ENCODE data around the gene F13A1. TPM values are rescaled to one million over a fixed set of nuclear protein-coding genes. Genes with fewer than 3 reads are reported as not detected.
"Not testable (repeated sequence)": the region's sequence is repeated elsewhere in the genome, so short reads cannot be mapped to it uniquely, and the experiment has no call there.

Gene F13A1
- total RNA-seq, 1 donor from 2014 or later = 50.9 TPM

- intact Hi-C loops (cut with DNase I) = no loop called here
- DNase-seq (ENCODE audit: low spot score) = no peak
Observed at GRCh38 chr6:6323352-6323751, 2.9 kb upstream of the F13A1 start.

- no peak for DNase-seq (ENCODE audit: low spot score)
- intact Hi-C loops (cut with DNase I) = no loop called here
Observed at GRCh38 chr6:6320901-6321300, 439 bp upstream of the F13A1 start.

- intact Hi-C loops (cut with DNase I) = no loop called here
- no peak for DNase-seq (ENCODE audit: low spot score)
Observed at GRCh38 chr6:6317825-6318733, 2.4 kb downstream of the F13A1 start.

GRCh38 chr6:6317386-6317785 is 3.1 kb downstream of the F13A1 start:
- intact Hi-C loops (cut with DNase I) = no loop called here
- DNase-seq (ENCODE audit: low spot score) = no peak

GRCh38 chr6:6315660-6316059 is 4.8 kb downstream of the F13A1 start:
- no peak for DNase-seq (ENCODE audit: low spot score)
- intact Hi-C loops (cut with DNase I) = no loop called here

GRCh38 chr6:6314596-6314995 is 5.9 kb downstream of the F13A1 start:
- intact Hi-C loops (cut with DNase I) = no loop called here
- no peak for DNase-seq (ENCODE audit: low spot score)

GRCh38 chr6:6312901-6313441 is 7.5 kb downstream of the F13A1 start:
- no peak for DNase-seq (ENCODE audit: low spot score)
- intact Hi-C loops (cut with DNase I) = no loop called here

GRCh38 chr6:6305575-6305974 is 14.9 kb downstream of the F13A1 start:
- intact Hi-C loops (cut with DNase I) = no loop called here

GRCh38 chr6:6300383-6300782 is 20.1 kb downstream of the F13A1 start:
- intact Hi-C loops (cut with DNase I); DNase-seq (ENCODE audit: low spot score): not testable (repeated sequence)

More at GRCh38 chr6:6305575-6305974, 14.9 kb downstream of the F13A1 start:
- no peak for DNase-seq (ENCODE audit: low spot score)

GRCh38 chr6:6293317-6293716 is 27.1 kb downstream of the F13A1 start:
- no peak for DNase-seq (ENCODE audit: low spot score)
- intact Hi-C loops (cut with DNase I) = no loop called here

- intact Hi-C loops (cut with DNase I) = no loop called here
- no peak for DNase-seq (ENCODE audit: low spot score)
Observed at GRCh38 chr6:6287415-6287814, 33.0 kb downstream of the F13A1 start.

- DNase-seq (ENCODE audit: low spot score) = no peak
- intact Hi-C loops (cut with DNase I) = no loop called here
Observed at GRCh38 chr6:6285679-6286078, 34.8 kb downstream of the F13A1 start.

- DNase-seq (ENCODE audit: low spot score) = no peak
- intact Hi-C loops (cut with DNase I) = no loop called here
Observed at GRCh38 chr6:6284221-6284966, 36.1 kb downstream of the F13A1 start.

- intact Hi-C loops (cut with DNase I) = no loop called here
- DNase-seq (ENCODE audit: low spot score) = no peak
Observed at GRCh38 chr6:6283746-6284145, 36.7 kb downstream of the F13A1 start.

GRCh38 chr6:6282716-6283115 is 37.7 kb downstream of the F13A1 start:
- no peak for DNase-seq (ENCODE audit: low spot score)
- intact Hi-C loops (cut with DNase I) = no loop called here

GRCh38 chr6:6277413-6277812 is 43.0 kb downstream of the F13A1 start:
- intact Hi-C loops (cut with DNase I) = no loop called here
- no peak for DNase-seq (ENCODE audit: low spot score)

GRCh38 chr6:6270948-6271535 is 49.4 kb downstream of the F13A1 start:
- DNase-seq (ENCODE audit: low spot score) = no peak
- intact Hi-C loops (cut with DNase I) = no loop called here

GRCh38 chr6:6260196-6260722 is 60.2 kb downstream of the F13A1 start:
- intact Hi-C loops (cut with DNase I) = no loop called here
- no peak for DNase-seq (ENCODE audit: low spot score)

GRCh38 chr6:6256886-6257285 is 63.6 kb downstream of the F13A1 start:
- intact Hi-C loops (cut with DNase I) = no loop called here
- no peak for DNase-seq (ENCODE audit: low spot score)

- intact Hi-C loops (cut with DNase I) = no loop called here
- no peak for DNase-seq (ENCODE audit: low spot score)
Observed at GRCh38 chr6:6256259-6256658, 64.2 kb downstream of the F13A1 start.
